Gastroesophageal sphincter (tissue), 4 donors: ENCODE data around the gene RELT. TPM values are rescaled to one million over a fixed set of nuclear protein-coding genes. Genes with fewer than 3 reads are reported as not detected.

Experiments
- ATAC-seq: fragments of 150-250 bp; one replicate; pipeline ENCODE4 v1.9.1; 2016; ENCODE audit warnings: mild to moderate bottlenecking, moderate library complexity
- H3K27ac ChIP-seq, 4 donors: fragments of 200-600 bp; sonication (generic) in 3 of 4; 1 replicate in 3 of 4; 2 replicates in 1 of 4; pipeline ENCODE4 v1.5.1; 2016 to 2019
- H3K27me3 ChIP-seq: fragments of 200-600 bp; sonication (generic); one replicate; pipeline ENCODE4 v1.5.1; 2019
- H3K36me3 ChIP-seq, 2 donors: fragments of 200-600 bp; sonication (generic); one replicate each; pipeline ENCODE4 v1.5.1; 2019; ENCODE audit warnings: control low read depth in 1 of 2
- H3K4me1 ChIP-seq, 3 donors: fragments of 200-600 bp; sonication (generic); 1 replicate in 2 of 3; 2 replicates in 1 of 3; pipeline ENCODE4 v1.5.1; 2016 to 2019; ENCODE audit warnings: control low read depth in 2 of 3
- H3K4me3 ChIP-seq, 2 donors: fragments of 200-600 bp; sonication (generic); one replicate each; pipeline ENCODE4 v1.5.1; 2019; ENCODE audit warnings: mild to moderate bottlenecking in 1 of 2, moderate library complexity in 1 of 2
- H3K9me3 ChIP-seq, 3 donors: fragments of 200-600 bp; sonication (generic); one replicate each; pipeline ENCODE4 v1.5.1; 2017 to 2019; ENCODE audit warnings: control low read depth in 2 of 3
- EP300 ChIP-seq: sonication (generic); formaldehyde crosslinking; IDR thresholded peaks from one replicate; pipeline ENCODE4 v1.6.1; 2017; ENCODE audit warnings: antibody characterized with exemption, mild to moderate bottlenecking
- POLR2A ChIP-seq, 2 donors: fragments of 450-650 bp; IDR thresholded peaks; one replicate each; pipeline ENCODE4 v1.6.1; 2017; ENCODE audit warnings: antibody characterized with exemption in 2 of 2, mild to moderate bottlenecking in 2 of 2, moderate library complexity in 1 of 2
- POLR2AphosphoS5 ChIP-seq: sonication (generic); formaldehyde crosslinking; IDR thresholded peaks from one replicate; pipeline ENCODE4 v1.6.1; 2017; ENCODE audit warnings: antibody characterized with exemption
- WGBS, 2 donors: methylation state at CpG; one replicate each; pipeline ENCODE4 v1.1.5; 2018; ENCODE audit warnings: low coverage in 1 of 2; 5-methylcytosine and 5-hydroxymethylcytosine counted together
- total RNA-seq, 4 donors: library from RNA; depleted of rRNA; stranded (reverse); fragments of >200 nt; gene quantifications; one replicate each; pipeline ENCODE4 v1.1.0, GENCODE V29; 2016
- TF ChIP-seq, protein P1 (sequence below), 4 experiments: fragments of 200-600 bp in 2 of 4; fragments of 450-650 bp in 2 of 4; sonication (generic) in 1 of 4; IDR thresholded peaks; one replicate each; pipeline ENCODE4 v1.5.1; 2017 to 2019; ENCODE audit warnings: antibody characterized with exemption in 4 of 4, mild to moderate bottlenecking in 2 of 4, moderate library complexity in 2 of 4

The RELT gene
- total RNA-seq, 4 donors from 2014 or later = 2.3 to 5.7 (median 3.5) TPM

DNA sequence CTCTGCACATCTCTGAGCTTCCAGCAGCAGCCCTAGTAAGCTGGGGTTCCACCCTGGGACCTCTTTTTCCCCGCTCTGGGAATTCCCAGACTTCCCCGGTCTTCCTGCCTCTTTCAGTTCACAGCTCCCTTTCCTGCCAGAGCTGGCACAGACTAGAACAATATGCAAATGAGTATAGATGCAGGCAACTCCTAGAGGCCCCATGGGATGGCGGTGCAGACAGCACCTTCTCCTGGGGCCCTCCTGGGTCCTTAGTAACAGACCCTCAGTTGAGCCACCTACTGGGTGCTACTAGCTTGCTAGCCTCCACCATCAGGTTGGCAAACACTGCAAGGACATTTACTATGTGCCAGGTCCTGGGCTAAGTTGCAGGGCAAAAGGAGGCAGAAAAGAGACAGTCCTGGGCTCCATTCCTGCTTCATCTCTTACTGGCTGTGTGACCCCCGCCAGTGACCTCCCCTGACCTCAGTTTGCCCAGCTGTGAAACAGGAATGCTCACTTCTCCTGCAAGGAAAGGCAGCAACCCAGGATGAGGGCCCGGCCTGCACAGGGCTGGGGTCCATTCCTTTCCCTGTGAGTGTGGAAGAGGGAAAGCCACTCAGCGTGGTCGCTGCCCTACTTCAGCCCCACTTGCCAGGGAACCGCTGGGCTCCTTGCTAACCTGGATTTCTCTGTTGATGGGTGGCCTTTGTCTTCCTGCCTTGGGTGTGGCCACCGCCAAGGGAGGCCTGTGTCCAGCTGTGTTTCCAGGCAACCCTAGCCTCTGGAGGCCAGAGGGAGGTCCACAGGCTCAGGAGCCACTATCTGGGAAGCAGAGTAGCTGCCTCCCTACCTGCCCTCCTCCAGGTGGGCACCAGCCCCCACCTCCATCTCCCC lies 7.3 kb downstream of the RELT start:
- WGBS, 2 donors = 82% methylated on average over 5 of the region's 9 CpGs; no CpG with 5 or more reads in 1 of the 2 donors
- Histone ChIP-seq H3K4me1 (peaks cover 0 to 53% (median 10%) of the 10 kb centered on the region in 3 donors), H3K27me3 (no peaks in the 10 kb centered on the region), H3K4me3 (no peak overlapping the region), H3K36me3 (no peaks in the 10 kb centered on the region), H3K27ac (no peak overlapping the region), H3K9me3 (no peaks in the 10 kb centered on the region)
- TF ChIP-seq POLR2A (IDR thresholded peaks at IDR 0.05) (no peak), EP300 (no peak), POLR2AphosphoS5 (no peak)
- TF ChIP-seq, protein P1, sequence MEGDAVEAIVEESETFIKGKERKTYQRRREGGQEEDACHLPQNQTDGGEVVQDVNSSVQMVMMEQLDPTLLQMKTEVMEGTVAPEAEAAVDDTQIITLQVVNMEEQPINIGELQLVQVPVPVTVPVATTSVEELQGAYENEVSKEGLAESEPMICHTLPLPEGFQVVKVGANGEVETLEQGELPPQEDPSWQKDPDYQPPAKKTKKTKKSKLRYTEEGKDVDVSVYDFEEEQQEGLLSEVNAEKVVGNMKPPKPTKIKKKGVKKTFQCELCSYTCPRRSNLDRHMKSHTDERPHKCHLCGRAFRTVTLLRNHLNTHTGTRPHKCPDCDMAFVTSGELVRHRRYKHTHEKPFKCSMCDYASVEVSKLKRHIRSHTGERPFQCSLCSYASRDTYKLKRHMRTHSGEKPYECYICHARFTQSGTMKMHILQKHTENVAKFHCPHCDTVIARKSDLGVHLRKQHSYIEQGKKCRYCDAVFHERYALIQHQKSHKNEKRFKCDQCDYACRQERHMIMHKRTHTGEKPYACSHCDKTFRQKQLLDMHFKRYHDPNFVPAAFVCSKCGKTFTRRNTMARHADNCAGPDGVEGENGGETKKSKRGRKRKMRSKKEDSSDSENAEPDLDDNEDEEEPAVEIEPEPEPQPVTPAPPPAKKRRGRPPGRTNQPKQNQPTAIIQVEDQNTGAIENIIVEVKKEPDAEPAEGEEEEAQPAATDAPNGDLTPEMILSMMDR (IDR thresholded peaks at IDR 0.05) = no peak
- no peak for ATAC-seq

DNA sequence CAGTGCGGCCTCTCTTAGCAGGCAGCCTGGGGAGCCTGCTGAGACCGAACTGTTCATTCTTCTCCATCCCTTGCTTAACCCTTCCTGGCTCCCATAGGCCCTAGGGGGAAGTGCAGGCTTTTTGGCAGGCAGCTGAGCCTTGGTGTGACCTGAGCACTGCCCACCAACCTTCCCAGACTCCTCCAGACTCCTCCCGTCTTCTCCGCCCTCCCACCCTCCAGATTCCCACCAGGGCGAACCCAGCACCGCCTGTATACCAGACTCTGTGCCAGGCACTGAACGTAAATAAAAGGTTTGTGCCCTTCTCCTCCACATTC lies 7.9 kb downstream of the RELT start:
- H3K9me3 ChIP-seq = no peaks in the 10 kb centered on the region
- 75 to 89% methylated on average over 2 to 3 of the region's 7 CpGs for WGBS, 2 donors
- no peak for ATAC-seq
- peaks cover 0 to 59% (median 10%) of the 10 kb centered on the region in 3 donors for H3K4me1 ChIP-seq
- H3K36me3 ChIP-seq = no peaks in the 10 kb centered on the region
- no peak overlapping the region for H3K4me3 ChIP-seq
- TF ChIP-seq EP300 = no peak
- TF ChIP-seq, protein P1 (IDR thresholded peaks at IDR 0.05) = no peak
- no peak for TF ChIP-seq POLR2A (IDR thresholded peaks at IDR 0.05)
- no peak for TF ChIP-seq POLR2AphosphoS5
- peak overlapping the region in 1 of 4 donors; percentile 54 for H3K27ac ChIP-seq
- H3K27me3 ChIP-seq = no peaks in the 10 kb centered on the region

DNA sequence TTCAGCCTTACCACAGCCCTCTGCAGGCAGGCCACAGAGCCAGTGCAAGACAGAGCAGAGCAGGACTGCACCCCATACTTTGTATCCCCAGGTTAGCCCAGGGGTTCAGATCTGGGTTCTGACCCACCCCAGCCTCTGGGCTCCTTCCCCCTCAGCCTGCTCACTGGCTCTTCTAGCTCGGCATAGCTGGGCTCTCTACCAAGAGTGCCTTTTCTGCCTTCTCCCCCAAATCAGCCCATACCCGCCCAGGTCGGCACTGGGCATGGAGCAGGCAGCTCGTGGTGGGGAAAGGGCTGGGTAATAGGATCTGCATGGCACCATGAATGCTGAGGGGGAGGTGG lies 8.3 kb downstream of the RELT start:
- Histone ChIP-seq H3K27me3 (no peaks in the 10 kb centered on the region), H3K36me3 (no peaks in the 10 kb centered on the region), H3K4me1 (peaks cover 0 to 61% (median 10%) of the 10 kb centered on the region in 3 donors), H3K27ac (peak overlapping the region in 3 of 4 donors; percentile 24 to 54 (median 24)), H3K9me3 (no peaks in the 10 kb centered on the region), H3K4me3 (no peak overlapping the region)
- 60% methylated on average over 1 of the region's 4 CpGs; no CpG with 5 or more reads in 1 of the 2 donors for WGBS, 2 donors
- TF ChIP-seq POLR2AphosphoS5 (no peak), EP300 (no peak), POLR2A (IDR thresholded peaks at IDR 0.05) (no peak)
- TF ChIP-seq, protein P1 (IDR thresholded peaks at IDR 0.05) = no peak
- ATAC-seq = no peak

DNA sequence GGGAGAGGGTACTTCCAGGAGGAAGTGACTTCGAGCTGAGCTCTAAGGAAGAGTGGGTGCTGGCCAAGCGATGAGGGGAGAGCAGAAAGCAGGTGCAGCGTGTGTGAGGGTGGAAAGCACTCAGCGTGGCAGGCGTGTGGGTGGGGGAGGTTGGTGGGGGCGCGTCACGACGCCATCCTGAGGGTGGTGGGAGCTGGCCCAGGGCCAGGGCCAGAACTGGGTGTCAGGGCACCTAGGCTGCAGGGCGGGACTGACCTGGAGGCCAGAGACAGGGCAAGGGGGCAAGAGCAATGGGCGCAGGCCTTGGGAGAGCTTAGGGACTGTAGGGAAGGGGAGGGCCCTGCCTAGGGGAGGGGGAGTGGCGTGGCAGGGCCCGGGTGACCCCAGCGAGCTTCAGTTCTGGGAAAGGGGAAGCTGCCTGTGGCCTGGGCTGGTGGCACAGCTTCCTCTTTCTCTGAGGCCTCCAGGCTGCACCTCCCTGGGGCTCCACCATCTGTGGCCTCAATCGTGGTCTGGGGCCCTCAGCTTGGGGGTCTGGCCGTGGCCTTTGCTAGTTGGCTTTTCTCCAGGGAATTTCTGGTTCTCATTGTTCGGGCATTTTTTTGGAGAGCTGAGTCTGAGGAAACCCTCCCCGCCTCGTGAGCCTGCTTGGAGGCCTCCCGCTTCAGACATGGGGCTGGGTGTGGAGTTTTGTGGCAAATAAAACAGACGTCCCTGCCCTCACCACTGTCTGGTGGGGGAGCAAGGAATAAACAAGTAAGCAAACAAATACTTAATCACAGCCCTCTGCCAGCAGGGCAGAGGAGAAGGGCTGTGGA lies 8.9 kb downstream of the RELT start:
- no peaks in the 10 kb centered on the region for H3K9me3 ChIP-seq
- H3K4me1 ChIP-seq = peaks cover 0 to 57% (median 10%) of the 10 kb centered on the region in 3 donors
- H3K27me3 ChIP-seq = no peaks in the 10 kb centered on the region
- TF ChIP-seq, protein P1 (IDR thresholded peaks at IDR 0.05) = no peak
- ATAC-seq = peak; percentile 48
- no peak overlapping the region for H3K4me3 ChIP-seq
- no peaks in the 10 kb centered on the region for H3K36me3 ChIP-seq
- WGBS, 2 donors = 60 to 69% methylated on average over 4 to 6 of the region's 21 CpGs
- peak overlapping the region in 3 of 4 donors; percentile 24 to 54 (median 24) for H3K27ac ChIP-seq
